HEK293 (cell line): ENCODE results near the gene TRPC6.

Experiments used
- CTCF ChIA-PET: fragments of 350-600 bp; formaldehyde crosslinking; extraction: SDS; loops from one replicate; lab custom pipeline; 2021; ENCODE audit warnings: antibody characterized with exemption; lab: Yijun Ruan, JAX
- POLR2A ChIA-PET: fragments of 300-600 bp; formaldehyde crosslinking; extraction: SDS; loops from one replicate; lab custom pipeline; 2020; ENCODE audit warnings: antibody characterized with exemption, inconsistent platforms; lab: Yijun Ruan, JAX
- H3K27ac ChIP-seq: fragments of 200-500 bp; sonication (Bioruptor generic); 2 replicates; pipeline ENCODE4 v1.5.1; 2014; ENCODE audit warnings: low read depth, low read length, control low read depth, inconsistent platforms; ENCODE audit errors: extremely low read depth
- H3K36me3 ChIP-seq, 2 experiments: fragments of 200-500 bp in 1 of 2; sonication (Bioruptor generic) in 1 of 2; 1 replicate in 1 of 2; 2 replicates in 1 of 2; pipeline ENCODE4 v1.5.1; 2014 to 2017; ENCODE audit warnings: inconsistent platforms in 2 of 2, low read length in 2 of 2; ENCODE audit not compliant: control insufficient read depth in 2 of 2, insufficient read depth in 1 of 2
- H3K4me1 ChIP-seq: fragments of 200-500 bp; sonication (Bioruptor generic); 2 replicates; pipeline ENCODE4 v1.5.1; 2014; ENCODE audit warnings: mild to moderate bottlenecking, low read length, inconsistent platforms; ENCODE audit not compliant: control insufficient read depth, insufficient read depth
- H3K4me3 ChIP-seq: 2 replicates; pipeline ENCODE4 v1.5.1; 2011; ENCODE audit warnings: low read depth, mild to moderate bottlenecking, control low read depth, low read length, moderate library complexity
- H3K9me3 ChIP-seq: fragments of 200-500 bp; sonication (Bioruptor generic); 2 replicates; pipeline ENCODE4 v1.5.1; 2014; ENCODE audit warnings: low read depth, low read length, inconsistent platforms; ENCODE audit not compliant: control insufficient read depth, insufficient read depth
- CTCF ChIP-seq: fragments of 450-650 bp; formaldehyde crosslinking; IDR thresholded peaks from 2 replicates; pipeline ENCODE4 v1.5.1; 2016; ENCODE audit warnings: missing biosample characterization, missing genetic modification characterization
- HOXC10 ChIP-seq: sonication (generic); formaldehyde crosslinking; IDR thresholded peaks from 2 replicates; pipeline ENCODE4 v1.8.1; 2023; ENCODE audit warnings: mild to moderate bottlenecking, missing genetic modification reagents
- IKZF3 ChIP-seq: fragments of 450-650 bp; IDR thresholded peaks from 2 replicates; pipeline ENCODE4 v1.5.0; 2018; ENCODE audit warnings: missing biosample characterization, mild to moderate bottlenecking, missing genetic modification characterization, moderate library complexity
- KLF9 ChIP-seq: fragments of 450-650 bp; formaldehyde crosslinking; IDR thresholded peaks from 2 replicates; pipeline ENCODE4 v1.5.1; 2016; ENCODE audit warnings: missing biosample characterization, missing genetic modification characterization, low read depth
- OSR2 ChIP-seq: fragments of 450-650 bp; formaldehyde crosslinking; IDR thresholded peaks from 2 replicates; pipeline ENCODE4 v1.5.1; 2016; ENCODE audit warnings: missing biosample characterization, missing genetic modification characterization
- TCF7L2 ChIP-seq: IDR thresholded peaks from 2 replicates; pipeline ENCODE4 v1.6.1; 2011; ENCODE audit warnings: low read depth, mild to moderate bottlenecking, inconsistent platforms, low read length, moderate library complexity, borderline replicate concordance
- ZBTB17 ChIP-seq: fragments of 450-650 bp; formaldehyde crosslinking; IDR thresholded peaks from 2 replicates; pipeline ENCODE4 v1.5.1; 2016; ENCODE audit warnings: missing biosample characterization, missing genetic modification characterization
- ZBTB21 ChIP-seq: fragments of 450-650 bp; formaldehyde crosslinking; IDR thresholded peaks from 2 replicates; pipeline ENCODE4 v1.5.1; 2017; ENCODE audit warnings: missing biosample characterization, missing genetic modification characterization
- ZBTB8A ChIP-seq: fragments of 450-650 bp; formaldehyde crosslinking; IDR thresholded peaks from 2 replicates; pipeline ENCODE4 v1.5.1; 2016; ENCODE audit warnings: missing biosample characterization, missing genetic modification characterization
- ZFHX2 ChIP-seq: fragments of 450-650 bp; formaldehyde crosslinking; conservative IDR thresholded peaks from 2 replicates; pipeline ENCODE4 v1.5.1; 2016; ENCODE audit warnings: missing biosample characterization, missing genetic modification characterization
- ZNF112 ChIP-seq: fragments of 450-650 bp; formaldehyde crosslinking; IDR thresholded peaks from 2 replicates; pipeline ENCODE4 v1.5.0; 2017; ENCODE audit warnings: missing biosample characterization, missing genetic modification characterization
- ZNF354C ChIP-seq: fragments of 450-650 bp; formaldehyde crosslinking; IDR thresholded peaks from 2 replicates; pipeline ENCODE4 v1.5.1; 2016; ENCODE audit warnings: missing biosample characterization, missing genetic modification characterization, low read depth, borderline replicate concordance
- ZNF423 ChIP-seq: fragments of 450-650 bp; formaldehyde crosslinking; IDR thresholded peaks from 2 replicates; pipeline ENCODE4 v1.5.1; 2016; ENCODE audit warnings: missing biosample characterization, missing genetic modification characterization
- ZNF654 ChIP-seq: fragments of 450-650 bp; formaldehyde crosslinking; IDR thresholded peaks from 2 replicates; pipeline ENCODE4 v1.5.1; 2016; ENCODE audit warnings: low read depth, missing biosample characterization, missing genetic modification characterization
- ZNF777 ChIP-seq: fragments of 450-650 bp; formaldehyde crosslinking; IDR thresholded peaks from 2 replicates; pipeline ENCODE4 v1.5.1; 2017; ENCODE audit warnings: missing biosample characterization, missing genetic modification characterization, borderline replicate concordance
- ZSCAN16 ChIP-seq: fragments of 450-650 bp; formaldehyde crosslinking; IDR thresholded peaks from 2 replicates; pipeline ENCODE4 v1.5.1; 2016; ENCODE audit warnings: missing biosample characterization, missing genetic modification characterization
- TF ChIP-seq, protein P1 (sequence below): fragments of 450-650 bp; formaldehyde crosslinking; IDR thresholded peaks from 2 replicates; pipeline ENCODE4 v1.5.1; 2016; ENCODE audit warnings: missing biosample characterization, missing genetic modification characterization
- TF ChIP-seq, protein P2 (sequence below): fragments of 450-650 bp; formaldehyde crosslinking; IDR thresholded peaks from 2 replicates; pipeline ENCODE4 v1.5.1; 2016; ENCODE audit warnings: missing biosample characterization, missing genetic modification characterization, low read depth
- TF ChIP-seq, protein P3 (sequence below): fragments of 450-650 bp; formaldehyde crosslinking; IDR thresholded peaks from 2 replicates; pipeline ENCODE4 v1.5.1; 2016; ENCODE audit warnings: missing biosample characterization, missing genetic modification characterization

The TRPC6 gene

GRCh38 chr11:101508370-101508769 is 75.4 kb downstream of the TRPC6 start:
- no peak overlapping the region for H3K27ac ChIP-seq

DNA sequence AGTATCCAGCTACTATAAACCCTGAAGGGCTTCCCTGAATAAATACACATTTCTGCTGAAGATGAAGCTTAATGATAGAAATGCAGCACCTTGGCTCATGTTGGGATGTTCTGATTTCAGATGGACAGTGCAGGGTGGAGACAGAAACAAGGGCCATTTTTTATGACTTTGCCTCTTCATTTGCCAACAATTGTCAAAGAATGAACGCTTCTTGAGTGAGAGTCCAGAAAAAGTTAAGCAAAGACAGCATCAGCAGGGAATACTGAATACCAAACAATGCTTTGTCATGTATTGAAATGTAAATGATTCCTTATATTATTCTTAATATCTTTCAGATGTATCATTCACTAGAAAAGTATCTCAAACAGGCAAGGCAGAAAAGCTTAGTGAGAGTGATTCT is 84.9 kb downstream of the TRPC6 start:
- Histone ChIP-seq H3K4me1 (no peaks in the 10 kb centered on the region), H3K4me3 (no peak overlapping the region), H3K27ac (no peak overlapping the region), H3K9me3 (no peaks in the 10 kb centered on the region)
- no peak for TF ChIP-seq ZNF777 (tag by site-specific recombination)
- no peak for TF ChIP-seq ZNF112 (tag by site-specific recombination)
- no peak for TF ChIP-seq ZNF354C (tag by site-specific recombination)
- no peak for TF ChIP-seq CTCF
- TF ChIP-seq HOXC10 (CRISPR knock-in tag), result no peak
- TF ChIP-seq TCF7L2, result no peak
- TF ChIP-seq, protein P1, sequence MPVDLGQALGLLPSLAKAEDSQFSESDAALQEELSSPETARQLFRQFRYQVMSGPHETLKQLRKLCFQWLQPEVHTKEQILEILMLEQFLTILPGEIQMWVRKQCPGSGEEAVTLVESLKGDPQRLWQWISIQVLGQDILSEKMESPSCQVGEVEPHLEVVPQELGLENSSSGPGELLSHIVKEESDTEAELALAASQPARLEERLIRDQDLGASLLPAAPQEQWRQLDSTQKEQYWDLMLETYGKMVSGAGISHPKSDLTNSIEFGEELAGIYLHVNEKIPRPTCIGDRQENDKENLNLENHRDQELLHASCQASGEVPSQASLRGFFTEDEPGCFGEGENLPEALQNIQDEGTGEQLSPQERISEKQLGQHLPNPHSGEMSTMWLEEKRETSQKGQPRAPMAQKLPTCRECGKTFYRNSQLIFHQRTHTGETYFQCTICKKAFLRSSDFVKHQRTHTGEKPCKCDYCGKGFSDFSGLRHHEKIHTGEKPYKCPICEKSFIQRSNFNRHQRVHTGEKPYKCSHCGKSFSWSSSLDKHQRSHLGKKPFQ (tag by site-specific recombination), result no peak
- TF ChIP-seq, protein P2, sequence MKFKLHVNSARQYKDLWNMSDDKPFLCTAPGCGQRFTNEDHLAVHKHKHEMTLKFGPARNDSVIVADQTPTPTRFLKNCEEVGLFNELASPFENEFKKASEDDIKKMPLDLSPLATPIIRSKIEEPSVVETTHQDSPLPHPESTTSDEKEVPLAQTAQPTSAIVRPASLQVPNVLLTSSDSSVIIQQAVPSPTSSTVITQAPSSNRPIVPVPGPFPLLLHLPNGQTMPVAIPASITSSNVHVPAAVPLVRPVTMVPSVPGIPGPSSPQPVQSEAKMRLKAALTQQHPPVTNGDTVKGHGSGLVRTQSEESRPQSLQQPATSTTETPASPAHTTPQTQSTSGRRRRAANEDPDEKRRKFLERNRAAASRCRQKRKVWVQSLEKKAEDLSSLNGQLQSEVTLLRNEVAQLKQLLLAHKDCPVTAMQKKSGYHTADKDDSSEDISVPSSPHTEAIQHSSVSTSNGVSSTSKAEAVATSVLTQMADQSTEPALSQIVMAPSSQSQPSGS (tag by site-specific recombination), result no peak
- no peak for TF ChIP-seq ZNF654
- no peak for TF ChIP-seq ZFHX2 (tag by site-specific recombination)
- TF ChIP-seq, all 188 proteins: peak for 0
- ChIA-PET CTCF (interaction anchor here (0.5 to 1.0 kb wide), 2 partner anchors 25 to 1156 kb away, joined by 3 read pairs; no protein-coding TSS in a partner anchor), POLR2A (no interaction called here)
- no peaks in the 10 kb centered on the region for H3K36me3 ChIP-seq

More at GRCh38 chr11:101508370-101508769, 75.4 kb downstream of the TRPC6 start:
- Histone ChIP-seq H3K9me3 (no peaks in the 10 kb centered on the region), H3K36me3 (no peaks in the 10 kb centered on the region), H3K4me3 (no peak overlapping the region), H3K4me1 (no peaks in the 10 kb centered on the region)
- ChIA-PET POLR2A (no interaction called here), CTCF (no interaction called here)
- TF ChIP-seq ZNF423 (tag by site-specific recombination) (no peak), IKZF3 (tag by site-specific recombination) (no peak), ZBTB8A (tag by site-specific recombination) (no peak), ZNF654 (no peak)

DNA sequence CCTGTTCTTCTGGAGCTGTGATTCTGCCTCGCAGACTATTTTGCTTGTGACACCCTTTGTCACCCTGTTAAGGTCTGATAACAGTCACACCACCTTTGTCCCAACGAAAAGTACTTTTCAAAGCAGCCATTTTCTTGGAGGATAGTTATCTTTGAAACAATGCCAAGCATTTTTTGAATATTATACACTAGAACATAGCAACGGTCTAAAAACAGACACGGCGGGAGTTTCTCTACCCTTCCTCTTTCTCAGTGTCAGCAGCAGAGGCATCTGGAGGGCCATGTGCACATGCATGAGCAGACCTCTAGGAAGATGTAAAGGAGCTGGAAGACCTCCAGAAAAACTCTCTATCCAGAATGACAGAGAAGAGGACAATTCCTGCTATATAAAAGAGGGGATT is 86.5 kb downstream of the TRPC6 start:
- no peaks in the 10 kb centered on the region for H3K36me3 ChIP-seq
- POLR2A ChIA-PET, result no interaction called here
- no peak for TF ChIP-seq ZBTB21 (tag by site-specific recombination)
- no peak for TF ChIP-seq ZBTB17 (tag by site-specific recombination)
- no peak for TF ChIP-seq KLF9 (tag by site-specific recombination)
- TF ChIP-seq OSR2 (tag by site-specific recombination), result no peak
- no peak for TF ChIP-seq ZSCAN16
- TF ChIP-seq, protein P3, sequence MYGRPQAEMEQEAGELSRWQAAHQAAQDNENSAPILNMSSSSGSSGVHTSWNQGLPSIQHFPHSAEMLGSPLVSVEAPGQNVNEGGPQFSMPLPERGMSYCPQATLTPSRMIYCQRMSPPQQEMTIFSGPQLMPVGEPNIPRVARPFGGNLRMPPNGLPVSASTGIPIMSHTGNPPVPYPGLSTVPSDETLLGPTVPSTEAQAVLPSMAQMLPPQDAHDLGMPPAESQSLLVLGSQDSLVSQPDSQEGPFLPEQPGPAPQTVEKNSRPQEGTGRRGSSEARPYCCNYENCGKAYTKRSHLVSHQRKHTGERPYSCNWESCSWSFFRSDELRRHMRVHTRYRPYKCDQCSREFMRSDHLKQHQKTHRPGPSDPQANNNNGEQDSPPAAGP, result no peak

More for the DNA sequence above, 86.5 kb downstream of the TRPC6 start:
- H3K9me3 ChIP-seq, result no peaks in the 10 kb centered on the region
- H3K4me1 ChIP-seq, result no peaks in the 10 kb centered on the region
- H3K27ac ChIP-seq, result no peak overlapping the region
- CTCF ChIA-PET, result no interaction called here
- no peak overlapping the region for H3K4me3 ChIP-seq
